IPS-NIHi7 (cell line): Measurements from ENCODE around the gene PUDP.
"Not testable (repeated sequence)": the region's sequence is repeated elsewhere in the genome, so short reads cannot be mapped to it uniquely, and the experiment has no call there.

ENCODE experiments used
- DNase-seq: peaks from one replicate; pipeline ENCODE4 v3.0.0; 2012; ENCODE audit warnings: mixed read lengths; ENCODE audit errors: extremely low spot score

Gene PUDP

GRCh38 chrX:7028246-7028645 is 119.7 kb downstream of the PUDP start:
- DNase-seq = no peak

- no peak for DNase-seq
Observed at GRCh38 chrX:7027071-7027470, 120.9 kb downstream of the PUDP start.

- not testable (repeated sequence) for DNase-seq
Observed at GRCh38 chrX:7026365-7026764, 121.6 kb downstream of the PUDP start.

GRCh38 chrX:7025471-7025870 is 122.5 kb downstream of the PUDP start:
- DNase-seq = no peak

DNA sequence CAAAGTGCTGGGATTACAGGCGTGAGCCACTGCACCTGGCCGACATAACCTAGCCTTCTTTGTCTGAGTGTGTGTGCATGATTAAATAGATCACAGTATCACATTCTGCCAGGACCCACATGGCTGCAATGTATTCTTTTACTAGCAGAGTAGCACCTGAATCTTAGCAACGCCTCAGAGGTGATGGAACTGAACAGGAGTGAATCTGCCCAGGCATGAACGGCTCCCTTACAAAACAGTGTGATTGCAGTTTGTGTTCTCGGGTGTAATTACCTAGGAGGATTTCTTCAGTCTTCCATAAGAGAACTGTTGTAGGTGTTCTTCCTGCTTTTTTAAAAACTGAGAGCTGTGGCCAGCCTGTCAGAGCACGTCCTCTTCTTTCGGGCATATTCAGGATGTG is 123.1 kb downstream of the PUDP start:
- no peak for DNase-seq

GRCh38 chrX:7022996-7023395 is 125.0 kb downstream of the PUDP start:
- DNase-seq = not testable (repeated sequence)

GRCh38 chrX:7021991-7022390 is 126.0 kb downstream of the PUDP start:
- DNase-seq = no peak

DNA sequence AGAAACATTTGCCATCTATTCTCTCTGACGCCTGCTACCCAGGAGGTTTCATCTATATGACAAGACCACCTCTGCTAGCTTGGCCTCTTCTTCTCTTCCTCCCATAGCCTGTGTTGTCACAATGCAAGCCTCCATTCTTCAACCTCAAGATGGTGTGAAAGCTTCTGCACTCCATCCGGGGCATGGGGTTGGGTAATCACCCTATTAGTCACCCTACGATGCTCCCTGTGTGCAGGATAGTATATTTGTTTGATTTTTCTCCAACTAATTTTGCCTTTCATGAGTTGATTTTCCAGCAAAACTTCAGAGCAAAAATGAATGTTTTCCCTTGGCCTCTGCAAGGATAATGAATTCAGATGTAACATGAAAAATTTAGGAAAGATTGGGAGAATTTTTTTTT is 128.4 kb downstream of the PUDP start:
- no peak for DNase-seq

DNA sequence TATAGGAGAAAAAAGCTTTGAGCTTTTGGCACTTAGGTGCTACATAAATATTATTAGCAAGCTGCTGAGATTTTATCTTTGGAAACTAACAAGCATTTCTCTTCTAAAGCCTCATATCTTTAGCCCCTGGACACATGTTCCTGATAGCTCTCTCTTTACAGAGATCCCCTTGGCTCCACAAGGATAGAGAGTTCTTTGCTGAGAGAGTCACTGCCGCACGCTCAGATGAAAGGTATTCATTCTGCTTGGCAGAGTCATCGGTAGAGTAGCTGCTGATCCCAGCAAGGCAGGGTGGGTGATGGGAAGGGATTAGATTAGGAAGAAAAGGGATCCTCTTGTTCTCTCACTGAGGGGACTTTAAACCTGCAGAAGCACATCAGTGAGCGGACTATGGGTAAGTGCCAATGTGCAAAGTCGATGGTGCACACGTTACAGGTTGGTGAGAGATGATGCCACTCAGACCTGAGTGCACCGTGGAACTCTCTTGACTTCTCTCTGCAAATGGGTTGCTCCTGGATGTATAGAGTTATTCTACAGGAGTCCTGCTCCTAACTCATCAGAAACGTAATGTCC is 135.6 kb downstream of the PUDP start:
- not testable (repeated sequence) for DNase-seq

- DNase-seq = not testable (repeated sequence)
Observed at GRCh38 chrX:7010897-7011296, 137.1 kb downstream of the PUDP start.

- not testable (repeated sequence) for DNase-seq
Observed at GRCh38 chrX:7007328-7007727, 140.6 kb downstream of the PUDP start.
